ENCODE results near the gene GPR149.

The GPR149 gene

GRCh38 chr3:154345422-154346122 lies 84.4 kb downstream of the GPR149 start:
- ATAC-seq: no peak

GRCh38 chr3:154338570-154338969 lies 91.4 kb downstream of the GPR149 start:
- ATAC-seq: no peak

- ATAC-seq: no peak
Observed at GRCh38 chr3:154338008-154338407, 92.0 kb downstream of the GPR149 start.

GRCh38 chr3:154334973-154335420 lies 95.0 kb downstream of the GPR149 start:
- ATAC-seq: peak in 1 of 2 donors; percentile 44

GRCh38 chr3:154327871-154328270 lies 102.1 kb downstream of the GPR149 start:
- no peak for ATAC-seq

GRCh38 chr3:154324919-154325318 lies 105.1 kb downstream of the GPR149 start:
- no peak for ATAC-seq

GRCh38 chr3:154323891-154324738 lies 105.9 kb downstream of the GPR149 start, which contains the start of gene DHX36:
Gene DHX36 (minus strand): TSS chr3:154324487. CDS start chr3:154324416, 71 bp downstream.
- ATAC-seq: peak; percentile 91 to 92

GRCh38 chr3:154316974-154317767 lies 112.8 kb downstream of the GPR149 start:
- peak in 1 of 2 donors; percentile 24 for ATAC-seq

GRCh38 chr3:154314152-154314551 lies 115.8 kb downstream of the GPR149 start:
- no peak for ATAC-seq

- no peak for ATAC-seq
Observed at GRCh38 chr3:154310840-154311239, 119.2 kb downstream of the GPR149 start.

GRCh38 chr3:154307363-154307762 lies 122.6 kb downstream of the GPR149 start:
- ATAC-seq: peak; percentile 53 to 64

GRCh38 chr3:154304936-154305335 lies 125.1 kb downstream of the GPR149 start:
- no peak for ATAC-seq

- no peak for ATAC-seq
Observed at GRCh38 chr3:154304116-154304786, 125.7 kb downstream of the GPR149 start.

GRCh38 chr3:154301561-154301960 lies 128.4 kb downstream of the GPR149 start:
- no peak for ATAC-seq

GRCh38 chr3:154294016-154294415 lies 136.0 kb downstream of the GPR149 start:
- no peak for ATAC-seq

GRCh38 chr3:154290187-154290586 lies 139.8 kb downstream of the GPR149 start:
- no peak for ATAC-seq

Data from activated CD4-positive, CD25-positive, alpha-beta regulatory T cell treated with anti-CD3 and anti-CD28 coated beads, Interleukin-2, amount 50 U/mL, for 24 hours (primary cell).